Astrocyte of the spinal cord (primary cell): Measurements from ENCODE around the gene NEDD4L.

Source experiments
- DNase-seq: peaks from one replicate; pipeline ENCODE4 v3.0.0; 2011; ENCODE audit warnings: low read depth, low spot score
- H3K4me3 ChIP-seq: 2 replicates; pipeline ENCODE4 v1.5.1; 2011; ENCODE audit warnings: low read depth, mild to moderate bottlenecking, low read length, moderate library complexity
- in situ Hi-C: cut with HindIII; loops from 2 replicates; pipeline ENCODE4 v1.10.0; 2017; ENCODE audit warnings: low sequenced_read_pairs
- TF ChIP-seq, protein P1 (sequence below): IDR thresholded peaks from 2 replicates; pipeline ENCODE4 v1.5.1; 2012; ENCODE audit warnings: low read depth, mild to moderate bottlenecking, low read length, inconsistent platforms

NEDD4L gene

DNA sequence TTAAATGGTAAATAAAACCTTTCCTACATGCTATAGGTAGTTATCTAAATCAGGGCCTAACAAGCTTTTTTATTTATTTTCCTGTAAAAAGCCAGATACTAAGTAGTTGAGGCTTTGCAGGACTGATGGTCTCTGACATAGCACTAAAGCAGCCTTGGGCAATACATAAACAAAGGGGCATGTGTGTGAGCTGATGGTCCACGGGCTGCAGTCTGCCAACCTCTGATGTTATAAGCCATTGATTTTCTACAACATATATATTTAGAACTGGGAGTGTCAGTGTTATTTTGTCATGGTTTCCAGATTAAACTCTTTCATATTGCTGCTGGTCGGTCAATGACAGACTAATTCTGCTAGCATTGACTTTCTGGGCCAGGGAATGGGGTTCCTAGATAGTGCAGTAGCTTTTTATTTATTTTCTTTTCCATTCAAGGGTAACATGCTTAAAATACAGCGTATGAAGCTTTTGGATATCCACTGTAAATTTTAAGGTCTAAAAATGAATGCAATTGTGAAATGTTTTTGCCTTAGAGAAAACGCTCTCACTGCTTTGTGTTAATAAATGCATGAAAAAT is 134.0 kb downstream of the NEDD4L start:
- no peak overlapping the region for H3K4me3 ChIP-seq
- DNase-seq: no peak
- TF ChIP-seq, protein P1, sequence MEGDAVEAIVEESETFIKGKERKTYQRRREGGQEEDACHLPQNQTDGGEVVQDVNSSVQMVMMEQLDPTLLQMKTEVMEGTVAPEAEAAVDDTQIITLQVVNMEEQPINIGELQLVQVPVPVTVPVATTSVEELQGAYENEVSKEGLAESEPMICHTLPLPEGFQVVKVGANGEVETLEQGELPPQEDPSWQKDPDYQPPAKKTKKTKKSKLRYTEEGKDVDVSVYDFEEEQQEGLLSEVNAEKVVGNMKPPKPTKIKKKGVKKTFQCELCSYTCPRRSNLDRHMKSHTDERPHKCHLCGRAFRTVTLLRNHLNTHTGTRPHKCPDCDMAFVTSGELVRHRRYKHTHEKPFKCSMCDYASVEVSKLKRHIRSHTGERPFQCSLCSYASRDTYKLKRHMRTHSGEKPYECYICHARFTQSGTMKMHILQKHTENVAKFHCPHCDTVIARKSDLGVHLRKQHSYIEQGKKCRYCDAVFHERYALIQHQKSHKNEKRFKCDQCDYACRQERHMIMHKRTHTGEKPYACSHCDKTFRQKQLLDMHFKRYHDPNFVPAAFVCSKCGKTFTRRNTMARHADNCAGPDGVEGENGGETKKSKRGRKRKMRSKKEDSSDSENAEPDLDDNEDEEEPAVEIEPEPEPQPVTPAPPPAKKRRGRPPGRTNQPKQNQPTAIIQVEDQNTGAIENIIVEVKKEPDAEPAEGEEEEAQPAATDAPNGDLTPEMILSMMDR: no peak
- in situ Hi-C loops: no loop called here

DNA sequence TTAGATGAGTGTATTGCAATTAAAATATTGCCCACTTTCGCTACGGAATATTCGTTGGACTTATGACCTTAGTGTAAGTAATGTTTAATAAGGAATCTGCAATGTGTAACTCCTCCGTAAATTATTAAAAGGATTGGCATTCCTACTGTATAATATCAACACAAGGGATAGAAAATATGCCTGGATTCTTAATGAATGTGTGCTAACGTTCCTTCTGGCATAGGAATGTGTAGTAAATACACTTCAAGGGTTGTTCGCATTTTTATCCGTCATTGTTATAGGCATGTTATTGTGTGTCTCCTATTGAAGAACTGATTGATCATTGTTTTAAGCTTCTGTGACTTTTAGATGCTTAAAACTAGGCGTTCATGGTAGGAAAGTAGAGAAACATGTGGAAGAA is 134.5 kb downstream of the NEDD4L start:
- TF ChIP-seq, protein P1: no peak
- H3K4me3 ChIP-seq: no peak overlapping the region
- in situ Hi-C loops: no loop called here
- DNase-seq: no peak

DNA sequence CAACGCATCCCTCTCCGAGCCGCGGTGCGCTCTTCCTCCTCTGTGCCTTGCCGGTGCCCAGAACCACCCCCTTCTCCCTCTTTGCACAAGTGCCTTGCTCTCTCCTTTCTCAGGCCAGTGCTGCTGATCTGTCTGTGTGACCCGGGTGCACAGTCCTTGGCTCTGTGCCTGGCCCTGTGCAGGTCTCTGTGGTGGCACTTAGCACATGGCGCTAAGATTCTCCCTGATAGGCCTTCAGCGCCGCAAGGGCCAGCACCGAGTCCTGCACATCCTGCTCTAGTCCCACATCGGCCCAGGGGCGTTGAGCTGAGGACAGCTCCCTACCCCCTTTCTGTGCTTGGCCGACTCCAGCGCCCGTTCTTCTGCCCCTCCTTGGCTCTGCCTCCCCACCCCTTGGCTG is 136.1 kb downstream of the NEDD4L start:
- no peak for DNase-seq
- no peak overlapping the region for H3K4me3 ChIP-seq
- in situ Hi-C loops: no loop called here
- TF ChIP-seq, protein P1: no peak

DNA sequence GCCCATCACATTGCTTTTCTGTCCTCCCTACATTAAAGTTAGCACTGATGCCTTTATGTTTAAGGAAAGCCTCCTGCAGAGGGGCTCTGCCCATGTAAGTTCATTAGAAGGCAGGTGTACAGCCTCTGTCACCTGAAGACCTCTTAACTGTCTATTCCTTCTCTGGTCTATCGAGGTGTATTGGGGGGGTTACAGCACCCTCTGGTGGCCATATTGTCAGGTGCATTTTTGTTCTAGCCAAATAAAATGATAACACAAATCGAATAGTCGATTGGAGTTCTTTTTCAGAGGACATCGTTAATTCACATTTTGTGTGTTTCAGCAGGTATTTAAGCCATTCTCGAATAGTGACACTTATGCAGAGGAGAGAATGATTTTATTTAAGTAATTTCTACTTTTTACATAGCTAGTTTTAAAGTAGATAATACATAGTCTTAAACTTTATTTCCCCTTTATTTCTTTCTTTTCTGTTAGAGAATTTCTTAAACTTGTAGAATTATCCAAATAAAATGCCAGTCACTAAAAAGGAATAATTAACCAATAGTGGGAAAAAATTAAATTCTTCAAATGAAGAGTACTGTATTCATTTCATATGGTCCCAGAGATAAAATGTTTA is 136.8 kb downstream of the NEDD4L start:
- no peak overlapping the region for H3K4me3 ChIP-seq
- peak; percentile 56 for DNase-seq
- TF ChIP-seq, protein P1: peak; percentile 83
- in situ Hi-C loops: no loop called here

DNA sequence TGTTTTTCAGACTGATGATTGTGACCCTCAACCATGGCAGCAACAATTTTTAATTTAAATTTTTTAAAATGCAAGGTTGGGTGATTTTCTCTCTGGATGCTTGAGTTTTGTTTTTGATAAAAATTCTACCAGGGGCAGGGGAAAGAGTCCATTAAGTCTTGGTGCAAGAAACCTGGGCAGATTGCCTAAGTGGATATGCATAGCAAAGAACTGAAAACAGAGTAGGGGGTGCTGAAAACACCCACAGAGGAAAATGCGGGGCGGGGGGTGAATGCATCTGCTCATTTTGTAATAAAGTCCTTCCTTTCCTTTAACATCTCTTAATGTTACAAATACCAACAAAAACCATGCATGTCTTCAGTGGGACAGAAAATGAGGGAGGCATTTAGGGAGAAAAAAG is 138.0 kb downstream of the NEDD4L start:
- DNase-seq: no peak
- in situ Hi-C loops: no loop called here
- TF ChIP-seq, protein P1: no peak
- no peak overlapping the region for H3K4me3 ChIP-seq

DNA sequence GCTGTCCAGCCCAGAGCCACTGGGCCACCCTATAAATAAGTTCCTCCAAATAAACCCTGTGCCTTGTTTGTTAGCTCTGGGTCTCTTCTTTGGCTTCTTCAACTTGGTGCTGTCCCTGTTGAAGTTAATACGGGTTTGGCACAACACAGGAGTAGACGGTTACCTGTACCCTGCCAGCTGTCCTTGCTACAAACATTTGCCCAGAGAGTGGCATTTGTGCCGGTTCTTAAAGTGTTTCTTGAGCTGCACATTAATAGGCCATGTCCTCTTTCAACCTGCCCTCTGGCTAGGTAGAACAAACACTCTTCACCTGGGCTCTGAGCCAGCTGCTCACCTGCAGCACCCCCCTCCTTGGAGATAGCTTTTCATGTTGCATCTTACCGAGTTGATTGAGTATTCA is 139.2 kb downstream of the NEDD4L start:
- DNase-seq: no peak
- TF ChIP-seq, protein P1: no peak
- in situ Hi-C loops: no loop called here
- H3K4me3 ChIP-seq: no peak overlapping the region
